Spleen (tissue), 7 donors: Measurements from ENCODE around the gene LRP3.

ENCODE experiments used
- CTCF ChIP-seq, 11 experiments: fragments of 200-600 bp in 7 of 11; fragments of 450-650 bp in 4 of 11; sonication (generic) in 4 of 11; IDR thresholded peaks in 8 of 11; conservative IDR thresholded peaks in 3 of 11; 1 replicate in 7 of 11; 2 replicates in 4 of 11; pipeline versions ENCODE4 v1.4.0 to v1.8.0; 2016 to 2021; ENCODE audit warnings: antibody characterized with exemption in 11 of 11, inconsistent platforms in 4 of 11, mild to moderate bottlenecking in 1 of 11
- POLR2A ChIP-seq, 3 donors: fragments of 450-650 bp; IDR thresholded peaks; one replicate each; pipeline ENCODE4 v1.5.1; 2017; ENCODE audit warnings: antibody characterized with exemption in 3 of 3, mild to moderate bottlenecking in 1 of 3
- POLR2AphosphoS5 ChIP-seq, 3 donors: sonication (generic); formaldehyde crosslinking; IDR thresholded peaks; one replicate each; pipeline ENCODE4 v1.5.1; 2017; ENCODE audit warnings: antibody characterized with exemption in 3 of 3
- donor health status: DM: no; HTN: no; CAD: no; lungs with moderate emphysema.
- donor health status: DM: no; HTN: no; CAD: no.
- donor health status: DM: no; HTN: no; CAD: no.

- no peak for TF ChIP-seq CTCF (IDR thresholded peaks at IDR 0.05 in 8 of 11, conservative IDR thresholded peaks at IDR 0.05 in 3 of 11)
- no peak for TF ChIP-seq POLR2AphosphoS5 (IDR thresholded peaks at IDR 0.05)
- no peak for TF ChIP-seq POLR2A (IDR thresholded peaks at IDR 0.05)
Observed at GRCh38 chr19:33175156-33175782, 18.9 kb upstream of the LRP3 start.
